H1 (cell line): Measurements from ENCODE around the gene AQP12A. TPM values are rescaled to one million over a fixed set of nuclear protein-coding genes. Genes with fewer than 3 reads are reported as not detected.

Experiments used
- CTCF ChIA-PET: fragments of 300-600 bp; sonication (Branson Sonifier 250); formaldehyde crosslinking; loops from one replicate; lab custom pipeline; 2021; ENCODE audit not compliant: partially characterized antibody; lab: Charles Lee
- POLR2A ChIA-PET: fragments of 300-600 bp; sonication (Branson Sonifier 250); formaldehyde crosslinking; loops from one replicate; lab custom pipeline; 2021; ENCODE audit warnings: inconsistent platforms; ENCODE audit not compliant: partially characterized antibody; lab: Charles Lee
- DNase-seq, 2 experiments: peaks; one replicate each; pipeline versions ENCODE4 v3.0.0 to v3.0.0-alpha.2; 2010 to 2022; ENCODE audit warnings: low spot score in 2 of 2, low read depth in 1 of 2, mixed read lengths in 1 of 2
- FAIRE-seq: peaks from 2 replicates; lab custom pipeline; 2011; peaks lifted over from hg19 to GRCh38; lab: Jason Lieb, UNC
- H2AFZ ChIP-seq: 2 replicates; pipeline ENCODE4 v1.8.1; 2012; ENCODE audit warnings: low read length, inconsistent platforms
- H2AK5ac ChIP-seq: 2 replicates; pipeline ENCODE4 v1.6.1; 2013; ENCODE audit warnings: low read depth, low read length
- H2BK120ac ChIP-seq: replicated peaks from 2 replicates; pipeline ENCODE3; 2013; ENCODE audit warnings: low read depth, low read length, inconsistent platforms
- H2BK12ac ChIP-seq: 2 replicates; pipeline ENCODE4 v1.6.1; 2013; ENCODE audit warnings: low read depth, low read length
- H2BK15ac ChIP-seq: 2 replicates; pipeline ENCODE4 v1.6.1; 2013; ENCODE audit warnings: low read length
- H2BK20ac ChIP-seq: 2 replicates; pipeline ENCODE4 v1.6.1; 2013; ENCODE audit warnings: low read length
- H2BK5ac ChIP-seq: 2 replicates; pipeline ENCODE4 v1.6.1; 2013; ENCODE audit warnings: low read depth, low read length
- H3K14ac ChIP-seq: 2 replicates; pipeline ENCODE4 v1.6.1; 2013; ENCODE audit warnings: inconsistent platforms; ENCODE audit not compliant: insufficient read length
- H3K18ac ChIP-seq: 2 replicates; pipeline ENCODE4 v1.6.1; 2013; ENCODE audit warnings: low read length; ENCODE audit errors: extremely low read depth
- H3K23ac ChIP-seq: 2 replicates; pipeline ENCODE4 v1.6.1; 2013; ENCODE audit warnings: inconsistent platforms; ENCODE audit not compliant: insufficient read length
- H3K23me2 ChIP-seq: 2 replicates; pipeline ENCODE4 v1.6.1; 2013; ENCODE audit warnings: low read depth, low read length
- H3K27ac ChIP-seq: 2 replicates; pipeline ENCODE4 v1.6.1; 2011; ENCODE audit warnings: low read depth, low read length, inconsistent platforms
- H3K27me3 ChIP-seq, 4 experiments: replicated peaks in 1 of 4; 1 replicate in 1 of 4; 2 replicates in 3 of 4; pipeline versions ENCODE4 v1.6.1 to v1.8.1; 2011 to 2013; ENCODE audit warnings: low read length in 3 of 4, mild to moderate bottlenecking in 3 of 4, inconsistent platforms in 2 of 4, mixed read lengths in 2 of 4, moderate library complexity in 1 of 4; ENCODE audit not compliant: control insufficient read depth in 3 of 4, insufficient read depth in 3 of 4; ENCODE audit errors: extremely low read depth in 1 of 4
- H3K36me3 ChIP-seq, 4 experiments: 2 replicates each; pipeline versions ENCODE4 v1.6.1 to v1.8.1; 2011 to 2013; ENCODE audit warnings: mild to moderate bottlenecking in 4 of 4, low read length in 3 of 4, moderate library complexity in 2 of 4, control low read depth in 1 of 4, inconsistent platforms in 1 of 4; ENCODE audit not compliant: insufficient read depth in 4 of 4, control insufficient read depth in 2 of 4
- H3K4ac ChIP-seq: replicated peaks from 2 replicates; pipeline ENCODE3; 2013; ENCODE audit warnings: low read length, low read depth, mixed read lengths, inconsistent platforms; ENCODE audit not compliant: insufficient read length
- H3K4me1 ChIP-seq, 4 experiments: replicated peaks in 1 of 4; 1 replicate in 1 of 4; 2 replicates in 3 of 4; pipeline versions ENCODE4 v1.6.1 to v1.8.1; 2011 to 2013; ENCODE audit warnings: low read length in 3 of 4, inconsistent platforms in 2 of 4, mixed read lengths in 1 of 4; ENCODE audit not compliant: insufficient read depth in 4 of 4, control insufficient read depth in 3 of 4
- H3K4me2 ChIP-seq, 2 experiments: 2 replicates each; pipeline versions ENCODE4 v1.6.1 to v1.8.1; 2011 to 2013; ENCODE audit warnings: low read depth in 2 of 2, low read length in 2 of 2, control low read depth in 1 of 2, inconsistent platforms in 1 of 2, mild to moderate bottlenecking in 1 of 2; ENCODE audit not compliant: insufficient read depth in 1 of 2
- H3K4me3 ChIP-seq, 4 experiments: fragments of 200-600, 300-600 bp in 1 of 4; sonication (generic), shearing (Covaris generic), sonication (Bioruptor Twin) in 1 of 4; 2 replicates each; pipeline versions ENCODE4 v1.5.1 to v1.8.1; 2011 to 2016; ENCODE audit warnings: low read length in 4 of 4, low read depth in 3 of 4, control low read depth in 2 of 4, inconsistent platforms in 2 of 4, mild to moderate bottlenecking in 2 of 4, mixed read lengths in 1 of 4, moderate library complexity in 1 of 4; ENCODE audit not compliant: insufficient read depth in 2 of 4; ENCODE audit errors: extremely low read depth in 1 of 4
- H3K56ac ChIP-seq: replicated peaks from 2 replicates; pipeline ENCODE3; 2013; ENCODE audit warnings: low read depth, mild to moderate bottlenecking, mixed read lengths, low read length, inconsistent platforms; ENCODE audit not compliant: insufficient read length
- H3K79me1 ChIP-seq: 2 replicates; pipeline ENCODE4 v1.6.1; 2013; ENCODE audit warnings: low read depth, low read length, control low read depth
- H3K79me2 ChIP-seq, 2 experiments: 2 replicates each; pipeline versions ENCODE4 v1.6.1 to v1.8.1; 2012 to 2013; ENCODE audit warnings: low read length in 2 of 2, mild to moderate bottlenecking in 2 of 2, inconsistent platforms in 1 of 2; ENCODE audit not compliant: insufficient read depth in 2 of 2, control insufficient read depth in 1 of 2
- H3K9ac ChIP-seq, 4 experiments: replicated peaks in 1 of 4; 1 replicate in 1 of 4; 2 replicates in 3 of 4; pipeline versions ENCODE4 v1.6.1 to v1.8.1; 2011 to 2013; ENCODE audit warnings: low read depth in 3 of 4, low read length in 3 of 4, control low read depth in 2 of 4, mild to moderate bottlenecking in 2 of 4, moderate library complexity in 2 of 4, inconsistent platforms in 1 of 4; ENCODE audit errors: extremely low read depth in 1 of 4
- H3K9me3 ChIP-seq, 2 experiments: 2 replicates each; pipeline versions ENCODE4 v1.6.1 to v1.8.1; 2012 to 2013; ENCODE audit warnings: mild to moderate bottlenecking in 2 of 2, moderate library complexity in 2 of 2, control low read depth in 1 of 2, inconsistent platforms in 1 of 2, low read depth in 1 of 2, low read length in 1 of 2, mixed read lengths in 1 of 2; ENCODE audit not compliant: insufficient read depth in 2 of 2
- H4K20me1 ChIP-seq, 2 experiments: replicated peaks in 1 of 2; 2 replicates each; pipeline versions ENCODE3 to v1.8.1; 2011 to 2013; ENCODE audit warnings: inconsistent platforms in 2 of 2, low read length in 2 of 2, mild to moderate bottlenecking in 1 of 2; ENCODE audit not compliant: insufficient read depth in 2 of 2, control insufficient read depth in 1 of 2
- H4K5ac ChIP-seq: 2 replicates; pipeline ENCODE4 v1.6.1; 2013; ENCODE audit warnings: low read length, low read depth, mixed read lengths, inconsistent platforms; ENCODE audit not compliant: insufficient read length
- H4K8ac ChIP-seq: 2 replicates; pipeline ENCODE4 v1.8.0; 2013; ENCODE audit warnings: mild to moderate bottlenecking, moderate library complexity, low read length, inconsistent platforms; ENCODE audit not compliant: insufficient read depth; ENCODE audit errors: extremely low read depth
- H4K91ac ChIP-seq: replicated peaks from 2 replicates; pipeline ENCODE3; 2013; ENCODE audit warnings: low read length, mixed read lengths, inconsistent platforms; ENCODE audit not compliant: insufficient read length
- BCL11A ChIP-seq, 2 experiments: IDR thresholded peaks; one replicate each; pipeline ENCODE4 v1.6.1; 2011; ENCODE audit warnings: low read depth in 2 of 2, low read length in 2 of 2, mild to moderate bottlenecking in 2 of 2
- BRCA1 ChIP-seq: IDR thresholded peaks from 2 replicates; pipeline ENCODE4 v1.6.1; 2012; ENCODE audit warnings: low read depth, low read length, improper control_type of control experiment
- EP300 ChIP-seq, 2 experiments: IDR thresholded peaks; 1 replicate in 1 of 2; 2 replicates in 1 of 2; pipeline ENCODE4 v1.6.1; 2011 to 2012; ENCODE audit warnings: low read depth in 2 of 2, low read length in 2 of 2, mild to moderate bottlenecking in 2 of 2, borderline replicate concordance in 1 of 2, inconsistent platforms in 1 of 2, moderate library complexity in 1 of 2
- FOSL1 ChIP-seq: IDR thresholded peaks from 2 replicates; pipeline ENCODE4 v1.6.1; 2011; ENCODE audit warnings: mild to moderate bottlenecking, low read depth, low read length, moderate library complexity; ENCODE audit not compliant: insufficient read depth
- HDAC6 ChIP-seq: IDR thresholded peaks from one replicate; pipeline ENCODE4 v1.7.1; 2012; ENCODE audit warnings: low read depth, mild to moderate bottlenecking, inconsistent platforms, low read length, moderate library complexity
- MAFK ChIP-seq: IDR thresholded peaks from 2 replicates; pipeline ENCODE4 v1.6.1; 2012; ENCODE audit warnings: low read depth, mild to moderate bottlenecking, improper control_type of control experiment, low read length
- NANOG ChIP-seq: IDR thresholded peaks from 2 replicates; pipeline ENCODE4 v1.6.1; 2011; ENCODE audit warnings: low read length, low read depth, mild to moderate bottlenecking, inconsistent platforms; ENCODE audit not compliant: insufficient read depth, poor library complexity, severe bottlenecking
- NRF1 ChIP-seq: IDR thresholded peaks from 2 replicates; pipeline ENCODE4 v1.6.1; 2011; ENCODE audit warnings: mild to moderate bottlenecking, low read depth, low read length, improper control_type of control experiment
- SIN3A ChIP-seq, 2 experiments: IDR thresholded peaks in 1 of 2; conservative IDR thresholded peaks in 1 of 2; 2 replicates each; pipeline ENCODE4 v1.6.1; 2011 to 2012; ENCODE audit warnings: low read length in 2 of 2, improper control_type of control experiment in 1 of 2, low read depth in 1 of 2, mild to moderate bottlenecking in 1 of 2
- TBP ChIP-seq: IDR thresholded peaks from 2 replicates; pipeline ENCODE4 v1.6.1; 2011; ENCODE audit warnings: low read depth, low read length, improper control_type of control experiment
- TCF12 ChIP-seq: IDR thresholded peaks from 2 replicates; pipeline ENCODE4 v1.6.1; 2011; ENCODE audit warnings: low read depth, mild to moderate bottlenecking, low read length
- YY1 ChIP-seq: IDR thresholded peaks from 2 replicates; pipeline ENCODE4 v1.6.1; 2011; ENCODE audit warnings: low read depth, mild to moderate bottlenecking, low read length
- WGBS, 2 experiments: shearing (Covaris generic) in 1 of 2; methylation state at CpG; one replicate each; pipeline versions ENCODE4 v1.1.6 to v1.1.7; 2013 to 2015; ENCODE audit warnings: low lambda C conversion rate in 2 of 2, mixed read lengths in 2 of 2, inconsistent platforms in 1 of 2, low coverage in 1 of 2, missing lambda C conversion rate in 1 of 2; ENCODE audit not compliant: insufficient replicate concordance in 2 of 2, insufficient coverage in 1 of 2, insufficient read length in 1 of 2; ENCODE audit errors: extremely low coverage in 1 of 2, missing lambda C conversion rate in 1 of 2; 5-methylcytosine and 5-hydroxymethylcytosine counted together
- polyA plus RNA-seq, 7 experiments: library from polyadenylated mRNA; depleted of rRNA in 3 of 7; stranded (reverse) in 5 of 7; unstranded in 2 of 7; fragments of >200 nt in 5 of 7; fragments of 200-250 nt in 2 of 7; gene quantifications; 1 replicate in 5 of 7; 2 replicates in 1 of 7; 4 replicates in 1 of 7; pipeline versions ENCODE4 v1.2.1 to v1.2.3, GENCODE V29; 2011 to 2013; ENCODE audit warnings: missing spikeins in 2 of 7, mixed read lengths in 2 of 7
- total RNA-seq: library from RNA; stranded (reverse); fragmentation: NEBNext Ultra II Directional; extraction: Animal tissue kit (Norgen Biotek cat#: 25700); gene quantifications from 2 replicates; pipeline ENCODE4 v1.2.1, GENCODE V29; 2021

AQP12A gene
- total and polyA plus RNA-seq, 2 of the 8 experiments (the other 6 are each of a cell fraction or from before 2014, with no cell fraction given), result not detected

DNA sequence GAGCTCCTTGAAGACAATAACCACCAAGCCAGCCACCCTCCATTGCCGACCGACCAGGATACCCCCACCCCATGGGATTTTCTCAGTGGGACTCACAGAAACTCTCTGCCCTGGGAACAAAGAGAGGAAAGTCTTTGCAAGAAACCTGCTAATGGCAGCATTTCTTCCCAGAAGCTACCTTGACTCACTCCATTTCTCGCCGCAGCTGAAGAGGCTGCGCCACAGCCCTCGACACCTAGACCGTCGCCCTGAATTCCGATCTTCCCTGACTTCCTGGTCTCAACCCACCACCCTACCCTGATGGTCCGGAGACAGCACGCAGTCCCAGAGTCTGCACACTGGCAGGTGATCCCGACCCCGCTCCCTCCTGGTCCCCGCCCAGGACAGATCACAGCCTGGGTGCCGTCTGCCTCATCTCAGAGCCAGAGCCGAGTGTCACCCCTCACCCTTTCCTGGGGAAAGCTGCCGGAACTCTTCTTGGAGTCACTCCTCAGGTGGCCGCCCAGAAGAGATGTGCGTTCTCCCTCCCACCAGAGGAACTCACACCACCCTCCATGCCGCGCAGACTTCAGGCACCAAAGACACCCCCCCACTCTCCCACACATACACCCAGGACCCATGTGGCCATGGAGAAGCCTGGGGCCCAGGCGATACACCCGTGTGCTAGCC lies 24.6 kb downstream of the AQP12A start:
- Histone ChIP-seq H2AFZ (no peak overlapping the region), H3K79me2 (no peaks in the 10 kb centered on the region), H3K4me3 (no peak overlapping the region), H2BK5ac (no peak overlapping the region), H3K14ac (no peak overlapping the region), H3K27me3 (no peaks in the 10 kb centered on the region), H4K20me1 (peaks cover 10 to 17% of the 10 kb centered on the region in 2 experiments), H2BK20ac (no peak overlapping the region), H3K4me1 (no peaks in the 10 kb centered on the region; a peak in 1 of 7 replicates), H2BK12ac (no peak overlapping the region), H2BK15ac (no peak overlapping the region), H3K4me2 (no peak overlapping the region), H3K27ac (no peak overlapping the region), H3K4ac (no peak overlapping the region), H3K56ac (no peak overlapping the region), H4K5ac (no peak overlapping the region), H3K79me1 (peaks cover 1% of the 10 kb centered on the region; the same call in 1 of the 2 replicates), H4K8ac (no peak overlapping the region), H2BK120ac (no peak overlapping the region), H3K9ac (no peak overlapping the region), H3K23ac (no peak overlapping the region), H2AK5ac (no peak overlapping the region), H3K36me3 (peaks cover 11 to 52% (median 29%) of the 10 kb centered on the region in 4 experiments), H3K18ac (no peak overlapping the region), H3K23me2 (no peaks in the 10 kb centered on the region), H4K91ac (no peak overlapping the region), H3K9me3 (no peaks in the 10 kb centered on the region)
- 97% methylated on average over 23 of the region's 23 CpGs; no CpG with 5 or more reads in 1 of the 2 experiments for WGBS, 2 experiments
- ChIA-PET POLR2A (interaction anchor here (1.0 to 3.4 kb wide), 9 partner anchors 11 to 65 kb away, joined by 3 to 19 read pairs (median 6); no protein-coding TSS in a partner anchor), CTCF (interaction anchor here (0.5 to 1.7 kb wide), 5 partner anchors 11 to 124 kb away, joined by 3 to 7 read pairs (median 3); no protein-coding TSS in a partner anchor)
- no peak for FAIRE-seq
- DNase-seq, result no peak
- no peak for TF ChIP-seq EP300 (IDR thresholded peaks at IDR 0.05; ENCODE audit: borderline replicate concordance in 1 of 2, low read depth in 2 of 2, low read length in 2 of 2)
- TF ChIP-seq BRCA1, result no peak
- TF ChIP-seq NRF1, result no peak
- TF ChIP-seq NANOG, result no peak
- no peak for TF ChIP-seq SIN3A (conservative IDR thresholded peaks at IDR 0.05 in 1 of 2, IDR thresholded peaks at IDR 0.05 in 1 of 2; ENCODE audit: low read depth in 1 of 2, low read length in 2 of 2)
- TF ChIP-seq YY1, result no peak
- no peak for TF ChIP-seq BCL11A (IDR thresholded peaks at IDR 0.05; ENCODE audit: low read depth in 2 of 2, low read length in 2 of 2)
- no peak for TF ChIP-seq MAFK
- TF ChIP-seq FOSL1, result no peak
- no peak for TF ChIP-seq TCF12
- TF ChIP-seq TBP, result no peak
- no peak for TF ChIP-seq HDAC6
